ENCODE measurements around the gene JPH3. TPM values are rescaled to one million over a fixed set of nuclear protein-coding genes. Genes with fewer than 3 reads are reported as not detected.

Gene JPH3
- total and polyA plus RNA-seq, 12 donors, result 0.06 to 0.79 (median 0.10) TPM; not detected in 6

DNA sequence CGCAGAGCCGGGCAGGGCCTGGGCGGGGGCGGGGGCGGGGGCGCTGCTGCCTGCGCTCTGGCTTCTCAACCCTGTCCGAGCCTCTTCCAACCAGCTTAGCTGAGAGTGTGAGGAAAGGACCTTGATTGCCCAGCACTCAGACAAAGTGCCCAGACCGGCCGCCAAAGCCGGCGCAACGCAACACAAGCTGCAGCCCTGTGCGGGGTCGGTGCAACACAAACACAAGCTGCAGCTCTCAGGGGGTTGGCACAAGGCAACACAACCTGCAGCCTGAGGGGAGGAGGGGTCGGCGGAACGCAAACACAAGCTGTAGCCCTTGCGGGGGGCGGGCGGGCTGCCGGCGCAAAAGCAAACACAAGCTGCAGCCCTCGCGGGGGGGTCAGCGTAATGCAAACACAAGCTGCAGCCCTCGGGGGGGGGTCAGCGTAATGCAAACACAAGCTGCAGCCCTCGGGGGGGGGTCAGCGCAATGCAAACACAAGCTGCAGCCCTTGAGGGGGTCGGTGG is 103.5 kb downstream of the JPH3 start:
- 68 to 78% methylated on average over 31 of the region's 31 CpGs for WGBS, 2 donors

DNA sequence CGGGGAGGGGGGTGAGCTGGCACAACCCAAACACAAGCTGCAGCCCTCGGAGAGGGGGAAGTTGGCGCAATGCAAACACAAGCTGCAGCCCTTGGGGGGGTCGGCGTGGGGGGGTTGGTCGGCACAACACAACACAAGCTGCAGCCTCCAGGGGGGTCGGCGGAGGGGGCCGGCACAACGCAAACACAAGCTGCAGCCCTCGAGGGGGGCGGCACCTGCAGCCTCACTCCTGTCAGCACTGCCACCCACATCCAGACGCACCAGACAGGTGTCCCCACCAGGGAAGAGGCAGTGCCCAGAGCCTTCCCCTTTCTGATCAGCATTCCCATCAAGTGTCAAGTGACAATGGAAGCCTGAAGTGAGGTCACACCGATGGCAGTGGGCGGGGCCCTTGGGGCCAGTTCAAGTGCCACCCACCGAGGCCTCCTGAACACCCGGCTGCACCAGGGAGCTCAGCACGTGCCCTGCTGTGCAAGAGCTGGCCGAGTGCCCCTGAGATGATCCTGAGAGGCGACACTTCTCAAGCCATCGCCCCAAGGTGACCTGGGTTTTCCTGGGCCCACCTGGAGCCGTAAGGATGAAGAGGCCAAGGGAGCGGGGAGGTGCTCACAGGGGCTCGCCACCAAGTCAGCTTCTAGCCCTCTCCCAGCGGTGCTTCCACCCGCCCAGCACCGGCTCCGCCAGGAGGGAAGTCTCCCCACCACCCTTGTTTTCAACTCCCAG is 104.1 kb downstream of the JPH3 start:
- Histone ChIP-seq H3K27me3 (no peaks in the 10 kb centered on the region), H3K4me1 (peaks cover 0 to 14% (median 0%) of the 10 kb centered on the region in 9 donors), H3K36me3 (peaks cover 0 to 75% (median 19%) of the 10 kb centered on the region in 9 donors), H3K9me3 (no peaks in the 10 kb centered on the region), H3K4me3 (no peak overlapping the region), H3K27ac (no peak overlapping the region)
- 83 to 84% methylated on average over 28 of the region's 28 CpGs for WGBS, 2 donors
- TF ChIP-seq, protein P1, sequence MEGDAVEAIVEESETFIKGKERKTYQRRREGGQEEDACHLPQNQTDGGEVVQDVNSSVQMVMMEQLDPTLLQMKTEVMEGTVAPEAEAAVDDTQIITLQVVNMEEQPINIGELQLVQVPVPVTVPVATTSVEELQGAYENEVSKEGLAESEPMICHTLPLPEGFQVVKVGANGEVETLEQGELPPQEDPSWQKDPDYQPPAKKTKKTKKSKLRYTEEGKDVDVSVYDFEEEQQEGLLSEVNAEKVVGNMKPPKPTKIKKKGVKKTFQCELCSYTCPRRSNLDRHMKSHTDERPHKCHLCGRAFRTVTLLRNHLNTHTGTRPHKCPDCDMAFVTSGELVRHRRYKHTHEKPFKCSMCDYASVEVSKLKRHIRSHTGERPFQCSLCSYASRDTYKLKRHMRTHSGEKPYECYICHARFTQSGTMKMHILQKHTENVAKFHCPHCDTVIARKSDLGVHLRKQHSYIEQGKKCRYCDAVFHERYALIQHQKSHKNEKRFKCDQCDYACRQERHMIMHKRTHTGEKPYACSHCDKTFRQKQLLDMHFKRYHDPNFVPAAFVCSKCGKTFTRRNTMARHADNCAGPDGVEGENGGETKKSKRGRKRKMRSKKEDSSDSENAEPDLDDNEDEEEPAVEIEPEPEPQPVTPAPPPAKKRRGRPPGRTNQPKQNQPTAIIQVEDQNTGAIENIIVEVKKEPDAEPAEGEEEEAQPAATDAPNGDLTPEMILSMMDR (IDR thresholded peaks at IDR 0.05), result no peak
- ATAC-seq (no peak), DNase-seq (no peak)
- intact Hi-C loops (cut with DNase I), result no loop called here

More for the DNA sequence above, 103.5 kb downstream of the JPH3 start:
- intact Hi-C loops (cut with DNase I), result no loop called here
- TF ChIP-seq, protein P1 (IDR thresholded peaks at IDR 0.05), result no peak
- no peaks in the 10 kb centered on the region for H3K9me3 ChIP-seq
- H3K27me3 ChIP-seq, result no peaks in the 10 kb centered on the region
- H3K4me1 ChIP-seq, result peaks cover 0 to 14% (median 0%) of the 10 kb centered on the region in 9 donors
- H3K36me3 ChIP-seq, result peaks cover 0 to 75% (median 14%) of the 10 kb centered on the region in 9 donors
- no peak for ATAC-seq
- DNase-seq, result no peak
- no peak overlapping the region for H3K4me3 ChIP-seq
- H3K27ac ChIP-seq, result no peak overlapping the region

DNA sequence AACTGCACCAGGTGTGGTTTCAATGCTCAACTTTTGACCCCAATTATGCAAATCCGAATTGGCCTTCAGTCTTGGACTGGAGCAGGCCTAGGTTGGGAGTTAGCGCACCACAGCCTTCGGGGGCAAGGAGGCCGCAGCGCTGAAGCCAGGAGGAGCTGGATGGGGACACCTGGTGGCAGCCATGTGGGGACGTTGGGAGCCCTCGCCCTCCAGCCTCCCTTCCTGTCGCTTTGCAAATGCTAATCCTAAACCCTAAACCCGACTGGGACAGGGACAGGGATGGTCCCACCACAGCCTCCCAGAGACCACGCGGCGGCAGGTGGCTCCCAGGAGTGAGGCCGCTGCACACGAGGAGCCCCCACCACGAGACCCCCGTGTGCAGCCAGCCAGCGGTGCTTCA is 104.8 kb downstream of the JPH3 start:
- TF ChIP-seq, protein P1 (IDR thresholded peaks at IDR 0.05), result no peak
- WGBS, 2 donors, result 90 to 92% methylated on average over 17 of the region's 17 CpGs
- intact Hi-C loops (cut with DNase I), result no loop called here
- Histone ChIP-seq H3K4me1 (peaks cover 0 to 12% (median 0%) of the 10 kb centered on the region in 9 donors), H3K27me3 (no peaks in the 10 kb centered on the region), H3K4me3 (no peak overlapping the region), H3K36me3 (peaks cover 0 to 76% (median 19%) of the 10 kb centered on the region in 9 donors), H3K9me3 (no peaks in the 10 kb centered on the region), H3K27ac (no peak overlapping the region)
- DNase-seq (no peak), ATAC-seq (no peak)

DNA sequence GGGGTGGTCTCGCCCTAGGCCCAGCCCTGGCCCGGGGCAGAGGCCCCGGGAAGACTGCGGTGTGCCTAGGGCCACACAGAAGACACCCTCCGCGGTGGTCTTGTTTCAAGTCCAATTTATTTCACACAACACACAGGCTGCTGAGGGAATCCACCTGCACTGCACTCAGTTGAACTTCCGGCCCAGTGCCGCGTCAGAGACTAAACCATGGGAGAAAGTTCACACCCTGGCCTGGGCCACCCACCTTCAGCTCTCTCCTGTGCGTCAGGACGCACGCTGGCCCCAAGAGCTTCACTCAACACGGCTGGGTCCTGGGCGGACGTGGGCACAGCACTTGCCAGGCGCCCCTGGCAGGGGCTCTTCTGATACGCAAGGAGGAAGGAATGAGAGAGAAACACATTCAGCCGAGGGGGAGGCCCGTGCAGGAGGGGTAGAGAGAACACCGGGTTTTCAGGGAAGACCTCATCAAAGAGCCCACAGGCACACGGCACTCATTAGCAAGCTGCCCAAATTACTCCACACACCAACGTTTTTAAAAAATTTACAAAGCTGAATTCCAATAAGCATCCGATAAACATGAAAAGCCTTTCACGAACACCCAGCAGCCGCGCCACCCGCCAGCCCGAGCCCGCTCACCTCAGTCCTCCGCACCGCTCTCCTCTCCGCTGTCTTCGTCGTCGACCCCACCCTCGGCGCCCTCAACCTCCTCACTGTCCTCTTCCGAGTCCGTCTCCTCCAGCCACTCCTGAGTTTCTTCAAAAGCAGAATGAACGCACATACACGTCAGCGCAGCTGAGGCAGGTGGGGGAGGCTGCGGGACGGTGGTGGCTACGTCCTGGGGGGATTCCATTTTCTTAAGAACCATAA is 105.6 kb downstream of the JPH3 start:
- Histone ChIP-seq H3K4me3 (no peak overlapping the region), H3K4me1 (peaks cover 0 to 4% (median 0%) of the 10 kb centered on the region in 9 donors), H3K27ac (no peak overlapping the region), H3K27me3 (no peaks in the 10 kb centered on the region), H3K9me3 (no peaks in the 10 kb centered on the region), H3K36me3 (peaks cover 0 to 78% (median 19%) of the 10 kb centered on the region in 9 donors)
- intact Hi-C loops (cut with DNase I), result no loop called here
- 94 to 95% methylated on average over 45 of the region's 45 CpGs for WGBS, 2 donors
- TF ChIP-seq, protein P1 (IDR thresholded peaks at IDR 0.05), result no peak
- no peak for ATAC-seq
- DNase-seq, result no peak

All from heart right ventricle (tissue), 16 donors.